K562 (cell line): ENCODE results near the gene FJX1.

Experiments
- BRCA1 ChIP-seq, 2 experiments: fragments of 450-650 bp in 1 of 2; sonication (generic) in 1 of 2; formaldehyde crosslinking in 1 of 2; IDR thresholded peaks; 2 replicates each; pipeline versions ENCODE4 v1.5.0 to v1.6.1; 2017 to 2020; ENCODE audit warnings: mild to moderate bottlenecking in 1 of 2, missing genetic modification reagents in 1 of 2
- CBFA2T2 ChIP-seq: fragments of 450-650 bp; conservative IDR thresholded peaks from 2 replicates; pipeline ENCODE4 v1.6.1; 2017; ENCODE audit warnings: mild to moderate bottlenecking
- CTBP1 ChIP-seq: fragments of 450-650 bp; IDR thresholded peaks from 2 replicates; pipeline ENCODE4 v1.6.1; 2016; ENCODE audit warnings: borderline replicate concordance
- CTCF ChIP-seq, 3 experiments: IDR thresholded peaks in 2 of 3; conservative IDR thresholded peaks in 1 of 3; 2 replicates each; pipeline ENCODE4 v1.5.1; 2011 to 2012; ENCODE audit warnings: low read length in 3 of 3, mild to moderate bottlenecking in 3 of 3, control low read depth in 2 of 3, improper control_type of control experiment in 1 of 3, inconsistent platforms in 1 of 3, low read depth in 1 of 3, mixed read lengths in 1 of 3, moderate library complexity in 1 of 3; ENCODE audit not compliant: insufficient read depth in 2 of 3
- MCM2 ChIP-seq: fragments of 450-650 bp; IDR thresholded peaks from 2 replicates; pipeline ENCODE4 v1.6.1; 2017; ENCODE audit warnings: low read depth, mild to moderate bottlenecking
- NR1H2 ChIP-seq: sonication (generic); formaldehyde crosslinking; IDR thresholded peaks from 2 replicates; pipeline ENCODE4 v1.4.0; 2020; ENCODE audit warnings: mild to moderate bottlenecking, missing genetic modification reagents
- SP1 ChIP-seq: sonication (generic); formaldehyde crosslinking; IDR thresholded peaks from 2 replicates; pipeline ENCODE4 v1.8.1; 2022; ENCODE audit warnings: mild to moderate bottlenecking, missing genetic modification reagents
- TAF1 ChIP-seq: IDR thresholded peaks from 2 replicates; pipeline ENCODE4 v1.6.1; 2011; ENCODE audit warnings: mild to moderate bottlenecking, low read length, moderate library complexity; ENCODE audit not compliant: insufficient read depth, control insufficient read depth, severe bottlenecking; ENCODE audit errors: extremely low read depth
- TARDBP ChIP-seq: fragments of 450-650 bp; IDR thresholded peaks from 2 replicates; pipeline ENCODE4 v1.6.1; 2016
- ZNF384 ChIP-seq: IDR thresholded peaks from 2 replicates; pipeline ENCODE4 v1.6.1; 2012; ENCODE audit warnings: low read depth, low read length, improper control_type of control experiment
- TF ChIP-seq, protein P1 (sequence below): fragments of 450-650 bp; IDR thresholded peaks from 2 replicates; pipeline ENCODE4 v1.6.1; 2018; ENCODE audit not compliant: partially characterized antibody

DNA sequence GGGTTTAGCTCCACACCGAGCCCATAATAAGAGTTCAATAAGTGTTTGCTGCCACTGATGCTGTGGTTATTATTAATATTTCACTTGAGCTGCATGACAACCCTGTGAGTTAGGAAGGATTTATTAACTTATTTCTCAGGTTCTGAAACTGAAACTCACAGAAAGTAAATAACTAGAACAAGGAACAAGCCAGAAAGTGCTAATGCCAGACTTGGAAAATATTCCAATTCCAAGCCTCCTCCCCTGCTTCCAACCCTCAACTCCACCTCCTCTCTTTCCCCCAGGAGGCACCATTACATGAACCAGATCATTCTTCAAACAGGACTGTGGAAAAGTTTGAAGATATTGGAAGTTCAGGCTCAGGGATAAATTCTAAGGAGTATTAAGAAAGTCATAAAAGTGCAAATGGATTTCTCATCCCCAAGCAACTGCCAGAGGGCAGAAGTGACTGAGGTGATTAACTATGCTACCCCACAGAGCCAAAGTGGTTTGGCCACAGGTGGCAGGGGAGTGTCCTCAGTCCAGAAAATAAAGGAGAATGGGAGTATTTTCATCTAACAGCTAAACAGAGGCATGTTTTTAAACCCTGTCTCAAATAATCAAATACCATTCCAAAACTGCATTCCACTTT lies 3.2 kb upstream of the FJX1 start:
- TF ChIP-seq TAF1 = no peak
- TF ChIP-seq, protein P1, sequence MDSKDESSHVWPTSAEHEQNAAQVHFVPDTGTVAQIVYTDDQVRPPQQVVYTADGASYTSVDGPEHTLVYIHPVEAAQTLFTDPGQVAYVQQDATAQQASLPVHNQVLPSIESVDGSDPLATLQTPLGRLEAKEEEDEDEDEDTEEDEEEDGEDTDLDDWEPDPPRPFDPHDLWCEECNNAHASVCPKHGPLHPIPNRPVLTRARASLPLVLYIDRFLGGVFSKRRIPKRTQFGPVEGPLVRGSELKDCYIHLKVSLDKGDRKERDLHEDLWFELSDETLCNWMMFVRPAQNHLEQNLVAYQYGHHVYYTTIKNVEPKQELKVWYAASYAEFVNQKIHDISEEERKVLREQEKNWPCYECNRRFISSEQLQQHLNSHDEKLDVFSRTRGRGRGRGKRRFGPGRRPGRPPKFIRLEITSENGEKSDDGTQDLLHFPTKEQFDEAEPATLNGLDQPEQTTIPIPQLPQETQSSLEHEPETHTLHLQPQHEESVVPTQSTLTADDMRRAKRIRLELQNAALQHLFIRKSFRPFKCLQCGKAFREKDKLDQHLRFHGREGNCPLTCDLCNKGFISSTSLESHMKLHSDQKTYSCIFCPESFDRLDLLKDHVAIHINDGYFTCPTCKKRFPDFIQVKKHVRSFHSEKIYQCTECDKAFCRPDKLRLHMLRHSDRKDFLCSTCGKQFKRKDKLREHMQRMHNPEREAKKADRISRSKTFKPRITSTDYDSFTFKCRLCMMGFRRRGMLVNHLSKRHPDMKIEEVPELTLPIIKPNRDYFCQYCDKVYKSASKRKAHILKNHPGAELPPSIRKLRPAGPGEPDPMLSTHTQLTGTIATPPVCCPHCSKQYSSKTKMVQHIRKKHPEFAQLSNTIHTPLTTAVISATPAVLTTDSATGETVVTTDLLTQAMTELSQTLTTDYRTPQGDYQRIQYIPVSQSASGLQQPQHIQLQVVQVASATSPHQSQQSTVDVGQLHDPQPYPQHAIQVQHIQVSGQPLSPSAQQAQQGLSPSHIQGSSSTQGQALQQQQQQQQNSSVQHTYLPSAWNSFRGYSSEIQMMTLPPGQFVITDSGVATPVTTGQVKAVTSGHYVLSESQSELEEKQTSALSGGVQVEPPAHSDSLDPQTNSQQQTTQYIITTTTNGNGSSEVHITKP = no peak
- TF ChIP-seq SP1 (CRISPR knock-in tag) = no peak
- no peak for TF ChIP-seq BRCA1 (IDR thresholded peaks at IDR 0.05)
- TF ChIP-seq BRCA1 (CRISPR knock-in tag; IDR thresholded peaks at IDR 0.05) = no peak
- no peak for TF ChIP-seq MCM2
- TF ChIP-seq CBFA2T2 = no peak
- TF ChIP-seq CTBP1 = no peak
- no peak for TF ChIP-seq ZNF384
- no peak for TF ChIP-seq TARDBP
- no peak for TF ChIP-seq CTCF (IDR thresholded peaks at IDR 0.05 in 2 of 3, conservative IDR thresholded peaks at IDR 0.05 in 1 of 3; ENCODE audit: insufficient read depth in 2 of 3, low read depth in 1 of 3, low read length in 3 of 3)
- TF ChIP-seq NR1H2 = no peak
